B cell (primary cell): Measurements from ENCODE around the gene C8A.

Experiments used
- EZH2 ChIP-seq: IDR thresholded peaks from 2 replicates; pipeline ENCODE4 v1.6.1; 2012; ENCODE audit warnings: borderline replicate concordance, low read depth, mild to moderate bottlenecking, moderate library complexity, low read length; ENCODE audit not compliant: insufficient read depth, poor library complexity, severe bottlenecking
- TF ChIP-seq, protein P1 (sequence below): fragments of 200-600 bp; IDR thresholded peaks from one replicate; pipeline ENCODE4 v1.8.0; 2022; ENCODE audit warnings: antibody characterized with exemption, mild to moderate bottlenecking

DNA sequence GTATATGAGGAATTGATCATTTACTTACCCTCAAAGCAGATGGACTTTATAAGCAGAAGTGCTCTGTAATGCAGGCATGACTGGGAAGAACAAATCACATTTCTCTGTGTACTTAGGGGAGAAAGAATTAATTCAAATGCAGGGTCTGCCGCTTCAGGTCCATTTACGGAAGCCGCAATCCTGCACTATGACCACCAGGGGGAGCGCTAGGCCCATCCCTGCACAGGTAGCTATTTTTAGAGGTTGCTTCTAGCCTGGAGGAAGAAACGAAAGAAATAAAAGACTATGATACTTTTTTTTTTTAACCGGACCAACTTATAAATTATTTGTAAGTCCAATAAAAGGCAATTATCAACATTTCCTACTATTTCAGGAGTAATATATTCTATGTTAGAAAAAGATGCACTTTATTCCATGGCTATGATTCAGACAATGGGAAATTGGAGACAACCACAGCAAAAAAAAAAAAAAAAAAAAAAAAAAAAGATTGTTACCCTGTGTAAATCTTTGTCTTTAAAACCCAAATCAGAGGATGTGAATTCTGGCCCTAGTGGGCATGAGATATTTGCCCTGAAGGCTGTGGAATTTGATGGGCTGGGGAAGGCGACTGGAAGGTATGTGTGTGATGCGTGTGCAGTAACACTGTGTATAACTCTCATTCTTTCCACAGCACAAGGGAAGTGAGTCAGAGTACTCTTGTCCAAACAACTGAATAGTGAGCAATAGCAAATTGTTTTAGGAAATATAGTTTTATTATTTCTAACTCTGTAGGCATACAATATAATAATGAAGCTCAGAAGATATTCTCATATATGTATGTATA, 22.5 kb upstream of the C8A start:
- TF ChIP-seq, protein P1, sequence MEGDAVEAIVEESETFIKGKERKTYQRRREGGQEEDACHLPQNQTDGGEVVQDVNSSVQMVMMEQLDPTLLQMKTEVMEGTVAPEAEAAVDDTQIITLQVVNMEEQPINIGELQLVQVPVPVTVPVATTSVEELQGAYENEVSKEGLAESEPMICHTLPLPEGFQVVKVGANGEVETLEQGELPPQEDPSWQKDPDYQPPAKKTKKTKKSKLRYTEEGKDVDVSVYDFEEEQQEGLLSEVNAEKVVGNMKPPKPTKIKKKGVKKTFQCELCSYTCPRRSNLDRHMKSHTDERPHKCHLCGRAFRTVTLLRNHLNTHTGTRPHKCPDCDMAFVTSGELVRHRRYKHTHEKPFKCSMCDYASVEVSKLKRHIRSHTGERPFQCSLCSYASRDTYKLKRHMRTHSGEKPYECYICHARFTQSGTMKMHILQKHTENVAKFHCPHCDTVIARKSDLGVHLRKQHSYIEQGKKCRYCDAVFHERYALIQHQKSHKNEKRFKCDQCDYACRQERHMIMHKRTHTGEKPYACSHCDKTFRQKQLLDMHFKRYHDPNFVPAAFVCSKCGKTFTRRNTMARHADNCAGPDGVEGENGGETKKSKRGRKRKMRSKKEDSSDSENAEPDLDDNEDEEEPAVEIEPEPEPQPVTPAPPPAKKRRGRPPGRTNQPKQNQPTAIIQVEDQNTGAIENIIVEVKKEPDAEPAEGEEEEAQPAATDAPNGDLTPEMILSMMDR, result peak; percentile 98
- TF ChIP-seq EZH2, result no peak
